ENCODE measurements around the gene SH2D1B. TPM values are rescaled to one million over a fixed set of nuclear protein-coding genes. Genes with fewer than 3 reads are reported as not detected.
"Not testable (repeated sequence)": the region's sequence is repeated elsewhere in the genome, so short reads cannot be mapped to it uniquely, and the experiment has no call there.

SH2D1B gene
- total RNA-seq, 3 donors from 2014 or later = 0.33 TPM; not detected in 2

GRCh38 chr1:162353078-162353477, 58.9 kb downstream of the SH2D1B start:
- DNase-seq (ENCODE audit: low spot score in 2 of 2) = no peak
- H3K27ac ChIP-seq = no peak overlapping the region
- intact Hi-C loops (cut with DNase I; ENCODE audit: low total_unique reads) = no loop called here

GRCh38 chr1:162351874-162352273, 60.1 kb downstream of the SH2D1B start:
- H3K9me3 ChIP-seq; DNase-seq (ENCODE audit: low spot score in 2 of 2); H3K27me3 ChIP-seq; H3K4me1 ChIP-seq; intact Hi-C loops (cut with DNase I; ENCODE audit: low total_unique reads); H3K27ac ChIP-seq; H3K4me3 ChIP-seq; H3K36me3 ChIP-seq: not testable (repeated sequence)

More at GRCh38 chr1:162353078-162353477, 58.9 kb downstream of the SH2D1B start:
- TF ChIP-seq CTCF (IDR thresholded peaks at IDR 0.05) (no peak), POLR2A (IDR thresholded peaks at IDR 0.05) (no peak), POLR2AphosphoS5 (IDR thresholded peaks at IDR 0.05) (no peak)
- Histone ChIP-seq H3K4me3 (no peak overlapping the region), H3K27me3 (no peaks in the 10 kb centered on the region), H3K9me3 (no peaks in the 10 kb centered on the region), H3K4me1 (no peaks in the 10 kb centered on the region), H3K36me3 (no peaks in the 10 kb centered on the region)

- Histone ChIP-seq H3K27me3 (no peaks in the 10 kb centered on the region), H3K4me3 (no peak overlapping the region), H3K9me3 (no peaks in the 10 kb centered on the region), H3K27ac (no peak overlapping the region), H3K4me1 (no peaks in the 10 kb centered on the region), H3K36me3 (no peaks in the 10 kb centered on the region)
- TF ChIP-seq CTCF (IDR thresholded peaks at IDR 0.05) (no peak), POLR2AphosphoS5 (IDR thresholded peaks at IDR 0.05) (no peak), POLR2A (IDR thresholded peaks at IDR 0.05) (no peak)
- no peak for DNase-seq (ENCODE audit: low spot score in 2 of 2)
- intact Hi-C loops (cut with DNase I; ENCODE audit: low total_unique reads) = no loop called here
These were observed 60.6 kb downstream of the SH2D1B start for GRCh38 chr1:162351246-162351842.

- H3K9me3 ChIP-seq = no peaks in the 10 kb centered on the region
- no peaks in the 10 kb centered on the region for H3K36me3 ChIP-seq
- H3K4me3 ChIP-seq = no peak overlapping the region
- no peaks in the 10 kb centered on the region for H3K27me3 ChIP-seq
- intact Hi-C loops (cut with DNase I; ENCODE audit: low total_unique reads) = no loop called here
- no peak overlapping the region for H3K27ac ChIP-seq
- DNase-seq (ENCODE audit: low spot score in 2 of 2) = no peak
- H3K4me1 ChIP-seq = no peaks in the 10 kb centered on the region
- TF ChIP-seq CTCF (IDR thresholded peaks at IDR 0.05) = no peak
- TF ChIP-seq POLR2AphosphoS5 (IDR thresholded peaks at IDR 0.05) = no peak
- no peak for TF ChIP-seq POLR2A (IDR thresholded peaks at IDR 0.05)
These were observed 62.2 kb downstream of the SH2D1B start for GRCh38 chr1:162349635-162350330.

- H3K27me3 ChIP-seq = no peaks in the 10 kb centered on the region
- no peak overlapping the region for H3K27ac ChIP-seq
- intact Hi-C loops (cut with DNase I; ENCODE audit: low total_unique reads) = no loop called here
- no peaks in the 10 kb centered on the region for H3K4me1 ChIP-seq
- no peaks in the 10 kb centered on the region for H3K9me3 ChIP-seq
- TF ChIP-seq CTCF (IDR thresholded peaks at IDR 0.05) (no peak), POLR2AphosphoS5 (IDR thresholded peaks at IDR 0.05) (no peak), POLR2A (IDR thresholded peaks at IDR 0.05) (no peak)
- H3K4me3 ChIP-seq = no peak overlapping the region
- no peaks in the 10 kb centered on the region for H3K36me3 ChIP-seq
- no peak for DNase-seq (ENCODE audit: low spot score in 2 of 2)
These were observed 64.7 kb downstream of the SH2D1B start for GRCh38 chr1:162347281-162347680.

Other genes starting within 250 kb of the SH2D1B start
- gene SPATA46, start 35.3 kb downstream of the SH2D1B start, total RNA-seq = not detected
- gene C1orf226, start 30.4 kb downstream of the SH2D1B start, total RNA-seq = 10 to 100 TPM in 2 of 3 donors, 1 to 10 TPM in 1; 4.2 to 21.1 (median 13.8) TPM
- gene UHMK1, start 85.7 kb upstream of the SH2D1B start, total RNA-seq = 10 to 100 TPM; 44.9 to 68.9 (median 63.8) TPM
- 100 to 1,000 TPM; 123 to 190 (median 128) TPM for gene UAP1, start 149.6 kb upstream of the SH2D1B start, total RNA-seq
- gene DDR2, start 220.3 kb upstream of the SH2D1B start, total RNA-seq = 100 to 1,000 TPM in 1 of 3 donors, 10 to 100 TPM in 2; 41.9 to 238 (median 47.2) TPM

Measured in breast epithelium (tissue), 4 donors.